Measurements from ENCODE around the gene MYL11.

The MYL11 gene

DNA sequence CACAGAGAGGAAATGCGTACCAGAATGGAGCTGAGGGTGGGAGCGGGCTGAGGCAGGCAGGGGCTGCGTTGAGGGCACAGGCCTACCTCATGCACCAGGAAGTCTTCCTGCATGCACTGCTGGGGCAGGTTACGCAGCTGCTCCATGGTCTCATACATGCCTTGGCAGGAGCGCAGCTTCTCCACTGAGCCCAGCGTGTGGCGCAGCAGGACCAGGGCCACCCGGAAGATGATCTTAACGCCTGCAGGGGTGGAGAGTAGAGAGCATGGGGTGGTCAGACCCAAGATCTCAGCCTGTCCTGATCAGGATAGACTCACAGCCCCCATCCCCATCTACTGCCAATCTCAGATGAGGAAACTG, 16.0 kb upstream of the MYL11 start:
- H3K36me3 ChIP-seq (ENCODE audit: insufficient read depth, low read length), result no peaks in the 10 kb centered on the region
- H3K9me3 ChIP-seq (ENCODE audit: control insufficient read depth, insufficient read depth, low read length), result no peaks in the 10 kb centered on the region
- H3K9ac ChIP-seq (ENCODE audit: low read depth, low read length), result no peak overlapping the region
- no peaks in the 10 kb centered on the region; the same call in 1 of the 2 replicates for H3K4me1 ChIP-seq (ENCODE audit: insufficient read depth, low read length)

DNA sequence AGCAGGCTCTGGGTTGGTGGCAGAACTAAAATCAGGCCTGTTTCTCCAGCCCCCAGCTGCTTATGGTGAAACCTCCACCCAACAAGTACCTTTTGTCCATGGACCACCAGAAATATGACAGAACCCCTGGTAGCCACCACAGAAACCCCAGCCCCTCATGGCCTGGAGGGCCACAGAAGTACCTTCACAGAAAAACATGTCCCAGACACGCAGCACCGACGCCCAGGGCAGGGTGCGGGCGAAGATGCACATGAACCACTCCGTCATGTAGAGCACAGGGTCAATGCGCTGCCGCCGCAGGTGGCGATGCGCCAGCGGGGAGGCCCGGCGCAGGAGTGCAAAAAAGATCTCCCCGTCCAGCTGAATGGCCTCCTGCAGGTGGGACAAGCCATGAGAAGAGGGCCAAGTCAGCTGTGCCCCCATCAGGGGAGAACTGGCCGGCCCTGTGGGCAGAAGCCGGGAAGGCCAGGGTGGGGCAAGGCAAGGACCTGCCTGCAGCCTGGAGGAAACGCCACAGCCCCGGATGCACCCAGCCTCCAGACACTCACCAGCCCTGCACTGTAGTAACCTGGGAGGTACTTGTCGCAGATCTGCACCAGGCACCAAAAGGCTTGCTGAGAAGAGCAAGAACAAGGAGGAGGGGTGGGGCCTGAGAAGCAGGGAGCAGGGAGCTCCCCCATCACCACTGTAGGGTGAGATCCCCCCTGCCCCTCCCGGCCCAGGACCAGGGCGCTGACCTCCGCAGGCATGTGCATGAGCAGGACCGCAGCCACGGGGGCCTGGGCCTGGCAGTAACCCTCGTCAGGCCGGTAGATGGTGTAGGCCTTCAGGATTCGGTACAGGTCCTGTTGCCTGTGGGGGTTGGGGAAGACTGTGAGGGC, 15.4 kb upstream of the MYL11 start:
- H3K4me1 ChIP-seq (ENCODE audit: insufficient read depth, low read length), result no peaks in the 10 kb centered on the region; the same call in 1 of the 2 replicates
- H3K36me3 ChIP-seq (ENCODE audit: insufficient read depth, low read length), result no peaks in the 10 kb centered on the region
- H3K9ac ChIP-seq (ENCODE audit: low read depth, low read length), result no peak overlapping the region
- no peaks in the 10 kb centered on the region for H3K9me3 ChIP-seq (ENCODE audit: control insufficient read depth, insufficient read depth, low read length)

DNA sequence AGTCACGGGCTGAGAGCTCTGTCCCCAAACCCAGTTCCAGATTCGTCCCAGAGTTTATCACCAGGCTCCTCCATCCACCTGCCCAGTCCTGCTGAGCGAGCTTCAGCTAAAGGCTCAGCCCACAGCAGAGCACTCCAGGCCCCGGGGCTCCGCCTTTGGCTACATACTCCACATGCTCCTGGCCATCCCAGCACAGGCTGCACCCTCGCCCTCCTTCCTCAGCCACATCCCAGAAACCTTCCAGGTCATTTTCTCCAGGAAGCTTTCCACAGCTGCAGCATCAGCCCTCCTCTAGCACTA, 14.8 kb upstream of the MYL11 start:
- Histone ChIP-seq H3K9ac (ENCODE audit: low read depth, low read length) (no peak overlapping the region), H3K4me1 (ENCODE audit: insufficient read depth, low read length) (no peaks in the 10 kb centered on the region), H3K9me3 (ENCODE audit: control insufficient read depth, insufficient read depth, low read length) (no peaks in the 10 kb centered on the region), H3K36me3 (ENCODE audit: insufficient read depth, low read length) (no peaks in the 10 kb centered on the region)

DNA sequence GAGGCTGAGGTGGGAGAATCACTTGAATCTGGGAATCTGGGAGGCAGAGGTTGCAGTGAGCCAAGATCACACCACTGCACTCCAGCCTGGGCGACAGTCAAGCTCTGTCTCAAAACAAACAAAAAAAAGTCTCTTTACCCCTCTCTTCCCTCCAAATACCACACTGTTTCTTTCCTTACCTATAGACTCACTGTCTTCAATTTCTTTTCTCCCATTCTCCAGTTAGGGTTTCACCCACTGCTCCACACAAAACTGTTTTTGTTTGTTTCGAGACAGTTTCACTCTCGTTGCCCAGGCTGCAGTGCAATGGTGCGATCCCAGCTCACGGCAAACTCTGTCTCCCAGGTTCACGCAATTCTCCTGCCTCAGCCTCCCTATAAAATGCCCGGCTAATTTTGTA, 13.4 kb upstream of the MYL11 start:
- Histone ChIP-seq H3K9me3 (ENCODE audit: control insufficient read depth, insufficient read depth, low read length) (no peaks in the 10 kb centered on the region), H3K36me3 (ENCODE audit: insufficient read depth, low read length) (no peaks in the 10 kb centered on the region), H3K9ac (ENCODE audit: low read depth, low read length) (no peak overlapping the region), H3K4me1 (ENCODE audit: insufficient read depth, low read length) (no peaks in the 10 kb centered on the region)

DNA sequence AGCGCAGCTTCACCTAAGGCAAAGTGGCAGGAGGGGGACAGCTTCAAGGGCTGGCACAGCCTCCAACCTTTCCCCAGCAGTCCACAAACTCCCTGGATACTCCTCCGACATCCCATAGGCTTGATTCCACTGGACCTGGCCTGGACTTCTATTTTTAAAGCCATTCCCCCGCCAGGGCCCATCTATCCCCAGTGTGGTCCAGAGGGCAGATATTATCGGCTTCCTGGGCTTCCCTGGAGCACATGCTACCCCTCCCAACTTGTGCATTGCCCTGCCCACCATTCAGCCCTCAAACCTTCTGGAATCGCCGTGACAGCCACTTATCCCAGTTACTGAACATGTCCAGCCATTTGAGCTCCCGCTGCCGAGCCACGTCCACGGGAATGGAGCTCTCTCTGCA, 9.4 kb upstream of the MYL11 start:
- Histone ChIP-seq H3K9ac (ENCODE audit: low read depth, low read length) (no peak overlapping the region), H3K4me1 (ENCODE audit: insufficient read depth, low read length) (peaks cover 4% of the 10 kb centered on the region; the same call in 1 of the 2 replicates), H3K9me3 (ENCODE audit: control insufficient read depth, insufficient read depth, low read length) (no peaks in the 10 kb centered on the region), H3K36me3 (ENCODE audit: insufficient read depth, low read length) (no peaks in the 10 kb centered on the region; the same call in 1 of the 2 replicates)

DNA sequence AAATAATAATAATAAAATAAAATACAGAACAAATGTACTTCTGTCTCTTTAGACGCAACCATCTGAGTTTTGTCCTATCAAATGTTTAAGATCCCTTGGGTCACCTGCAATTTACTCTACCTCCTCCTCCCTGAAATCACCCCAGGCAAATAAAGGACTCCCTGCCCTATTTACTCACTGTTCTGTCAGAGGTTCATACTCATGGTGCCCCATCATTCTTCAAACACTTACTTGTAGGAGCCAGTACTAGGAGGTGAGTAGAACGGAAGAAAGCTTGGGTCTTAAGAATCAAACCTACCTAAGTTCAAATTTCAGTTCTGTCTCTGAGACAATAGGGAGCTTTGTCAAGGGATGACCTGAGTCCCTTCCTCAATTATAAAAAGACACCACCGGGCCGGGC, 8.1 kb upstream of the MYL11 start:
- peaks cover 6% of the 10 kb centered on the region; the same call in 1 of the 2 replicates for H3K4me1 ChIP-seq (ENCODE audit: insufficient read depth, low read length)
- H3K9me3 ChIP-seq (ENCODE audit: control insufficient read depth, insufficient read depth, low read length), result no peaks in the 10 kb centered on the region
- H3K36me3 ChIP-seq (ENCODE audit: insufficient read depth, low read length), result no peaks in the 10 kb centered on the region; the same call in 1 of the 2 replicates
- no peak overlapping the region for H3K9ac ChIP-seq (ENCODE audit: low read depth, low read length)

DNA sequence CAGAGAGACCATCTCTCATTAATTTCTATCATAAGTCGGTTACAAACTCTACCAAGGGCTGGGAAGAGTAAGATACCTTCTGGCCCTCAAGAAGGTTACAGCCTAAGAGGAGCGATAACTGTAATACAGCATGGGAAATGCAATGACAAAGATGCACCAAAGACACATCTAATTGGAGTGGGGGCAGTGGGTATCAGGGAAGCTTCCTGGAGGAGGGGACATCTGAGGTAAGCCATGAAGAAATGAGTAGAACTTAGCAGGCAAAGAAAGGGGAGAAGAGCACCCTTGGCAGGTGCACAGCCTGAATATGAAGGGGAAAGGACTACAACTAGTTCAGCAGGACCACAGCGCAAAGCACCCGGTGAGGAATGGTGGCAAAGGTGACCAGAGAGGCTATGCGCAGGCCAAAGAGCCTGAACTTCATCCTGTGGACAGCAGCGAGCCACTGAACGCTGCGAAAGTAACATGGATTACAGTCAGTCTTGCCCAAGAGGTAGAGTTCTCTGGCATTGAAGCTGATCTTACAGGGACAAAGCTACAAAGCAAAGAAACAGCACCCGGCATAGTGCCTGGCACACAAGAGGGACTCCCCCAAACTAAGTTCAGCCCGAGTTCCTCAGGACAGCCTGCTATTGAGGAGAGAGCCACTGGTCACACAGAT, 7.1 kb upstream of the MYL11 start:
- H3K4me1 ChIP-seq (ENCODE audit: insufficient read depth, low read length), result peaks cover 8% of the 10 kb centered on the region; the same call in 1 of the 2 replicates

DNA sequence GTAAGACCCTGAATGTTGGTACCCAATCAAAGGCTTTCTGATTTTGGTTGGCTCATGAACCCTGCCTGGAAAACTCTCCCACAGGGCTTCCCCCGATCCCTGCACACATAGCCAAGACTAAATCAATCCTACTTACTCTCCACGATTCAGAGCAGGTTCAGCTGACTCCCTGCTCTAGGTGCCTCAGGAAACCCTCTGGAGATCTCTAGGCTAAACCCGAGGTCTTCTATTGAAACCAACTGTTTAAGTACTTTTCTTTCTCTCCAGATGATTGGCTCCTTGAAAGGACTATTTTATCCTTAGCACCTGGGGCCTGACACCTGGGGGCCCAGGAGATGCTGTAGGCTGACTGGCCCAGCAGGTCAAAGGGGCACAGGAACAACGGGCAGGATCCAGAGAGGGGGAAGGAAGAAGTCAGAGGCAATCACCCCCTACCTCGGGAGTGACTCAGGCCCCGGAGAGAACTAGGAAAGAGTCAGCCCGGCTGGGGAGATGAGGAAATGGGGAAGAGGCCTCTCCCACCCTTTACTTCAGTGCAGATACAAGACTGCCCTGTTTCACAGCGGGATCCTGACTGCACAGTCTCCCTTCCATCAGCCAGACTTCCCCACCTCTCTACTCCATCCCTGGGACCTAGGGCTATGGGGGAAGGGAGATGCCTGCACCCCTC, 6.3 kb upstream of the MYL11 start:
- H3K4me1 ChIP-seq (ENCODE audit: insufficient read depth, low read length), result peaks cover 8% of the 10 kb centered on the region; the same call in 1 of the 2 replicates
- H3K9me3 ChIP-seq (ENCODE audit: control insufficient read depth, insufficient read depth, low read length), result no peaks in the 10 kb centered on the region
- no peaks in the 10 kb centered on the region; the same call in 1 of the 2 replicates for H3K36me3 ChIP-seq (ENCODE audit: insufficient read depth, low read length)
- peak overlapping the region; percentile 58; the same call in 1 of the 2 replicates for H3K9ac ChIP-seq (ENCODE audit: low read depth, low read length)

More for the DNA sequence above, 7.1 kb upstream of the MYL11 start:
- Histone ChIP-seq H3K9ac (ENCODE audit: low read depth, low read length) (peak overlapping the region; percentile 58; the same call in 1 of the 2 replicates), H3K9me3 (ENCODE audit: control insufficient read depth, insufficient read depth, low read length) (no peaks in the 10 kb centered on the region), H3K36me3 (ENCODE audit: insufficient read depth, low read length) (no peaks in the 10 kb centered on the region; the same call in 1 of the 2 replicates)

DNA sequence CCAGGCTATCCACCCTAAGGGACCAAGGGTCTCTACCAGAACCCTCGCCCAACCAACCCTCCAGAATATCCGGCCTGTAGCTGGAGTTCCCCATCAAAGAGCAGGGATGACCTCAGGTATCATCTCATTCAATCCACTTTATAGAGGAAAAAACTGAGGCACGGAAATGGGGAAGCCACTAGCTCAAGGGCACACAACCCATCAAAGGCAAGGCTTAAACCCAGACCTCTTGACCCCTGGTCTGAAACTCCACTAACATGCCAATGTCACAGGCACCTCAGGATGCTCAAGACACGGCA, 5.9 kb upstream of the MYL11 start:
- Histone ChIP-seq H3K9me3 (ENCODE audit: control insufficient read depth, insufficient read depth, low read length) (no peaks in the 10 kb centered on the region), H3K36me3 (ENCODE audit: insufficient read depth, low read length) (no peaks in the 10 kb centered on the region; the same call in 1 of the 2 replicates), H3K9ac (ENCODE audit: low read depth, low read length) (peak overlapping the region; percentile 58), H3K4me1 (ENCODE audit: insufficient read depth, low read length) (peaks cover 8% of the 10 kb centered on the region; the same call in 1 of the 2 replicates)

DNA sequence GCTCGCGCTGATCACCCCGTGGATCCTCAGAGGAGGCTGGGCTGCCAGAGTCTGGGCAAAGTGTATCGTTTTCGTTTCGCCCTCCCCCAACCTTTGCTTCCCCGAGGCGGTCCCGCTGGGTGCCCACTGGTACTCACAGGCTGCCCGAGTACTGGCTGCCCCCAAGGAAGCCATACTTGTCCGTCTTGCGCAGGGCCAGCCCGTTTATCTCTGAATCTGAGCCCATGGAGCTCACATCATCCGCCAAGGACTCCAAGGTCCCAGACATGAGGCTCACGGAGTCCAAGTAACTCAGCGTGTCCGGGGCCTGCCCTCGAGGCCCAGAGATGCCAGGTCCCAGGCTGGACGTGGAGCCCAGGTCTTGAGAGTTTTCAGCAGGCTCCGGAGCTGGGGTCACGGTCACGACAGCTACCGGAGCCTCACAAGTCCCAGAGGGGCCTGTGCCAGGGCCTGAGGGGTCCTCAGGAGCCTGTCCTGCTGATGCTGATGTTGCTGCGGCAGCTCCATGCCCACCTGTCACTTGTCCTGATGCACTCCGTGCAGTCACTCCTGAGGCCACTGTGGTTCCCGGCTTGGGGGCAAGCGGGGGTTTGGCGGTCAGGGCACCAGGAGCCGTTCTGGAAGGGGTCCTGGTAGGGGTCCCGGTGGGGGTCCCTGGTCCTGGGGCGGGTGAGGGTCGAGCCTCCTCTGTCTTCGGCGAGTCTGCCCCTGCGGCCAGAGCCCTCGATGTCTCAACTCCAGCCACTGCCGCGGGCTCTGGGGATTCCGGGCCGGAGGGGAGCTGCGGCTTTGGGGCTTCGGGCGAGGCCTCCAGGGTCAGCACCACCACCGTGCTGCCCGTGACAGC, 5.3 kb upstream of the MYL11 start:
- Histone ChIP-seq H3K9me3 (ENCODE audit: control insufficient read depth, insufficient read depth, low read length) (no peaks in the 10 kb centered on the region), H3K36me3 (ENCODE audit: insufficient read depth, low read length) (no peaks in the 10 kb centered on the region; the same call in 1 of the 2 replicates), H3K4me1 (ENCODE audit: insufficient read depth, low read length) (peaks cover 8% of the 10 kb centered on the region; the same call in 1 of the 2 replicates), H3K9ac (ENCODE audit: low read depth, low read length) (peak overlapping the region; percentile 58)

DNA sequence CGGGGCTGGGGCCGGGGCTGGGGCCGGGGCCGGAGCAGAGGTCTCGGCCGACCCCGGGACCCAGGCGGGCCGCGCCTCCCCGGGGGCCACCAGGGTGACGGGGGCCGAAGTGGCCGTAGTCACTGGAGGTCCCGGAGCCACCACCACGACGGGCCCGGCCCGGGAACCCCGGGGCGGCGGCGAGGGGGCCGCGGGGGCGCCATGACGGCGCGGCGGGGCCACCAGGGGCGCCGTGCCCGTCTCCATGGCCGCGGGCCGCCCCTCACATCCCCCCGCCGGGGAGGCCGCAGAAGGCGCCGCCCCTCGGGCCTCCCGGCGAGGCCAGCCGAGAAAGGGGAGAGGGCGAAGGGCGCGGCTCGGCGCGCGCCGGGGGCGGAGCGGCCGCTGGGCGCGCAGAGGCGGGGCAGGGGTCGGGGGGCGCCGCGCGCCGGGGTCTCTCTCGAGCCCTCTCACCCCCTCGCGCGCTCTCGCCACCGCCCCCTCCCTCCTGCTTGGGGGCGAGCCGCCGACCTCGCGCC, 4.6 kb upstream of the MYL11 start:
- Histone ChIP-seq H3K9me3 (ENCODE audit: control insufficient read depth, insufficient read depth, low read length) (no peaks in the 10 kb centered on the region), H3K9ac (ENCODE audit: low read depth, low read length) (peak overlapping the region; percentile 58; the same call in 1 of the 2 replicates), H3K4me1 (ENCODE audit: insufficient read depth, low read length) (peaks cover 8% of the 10 kb centered on the region; the same call in 1 of the 2 replicates), H3K36me3 (ENCODE audit: insufficient read depth, low read length) (no peaks in the 10 kb centered on the region; the same call in 1 of the 2 replicates)

DNA sequence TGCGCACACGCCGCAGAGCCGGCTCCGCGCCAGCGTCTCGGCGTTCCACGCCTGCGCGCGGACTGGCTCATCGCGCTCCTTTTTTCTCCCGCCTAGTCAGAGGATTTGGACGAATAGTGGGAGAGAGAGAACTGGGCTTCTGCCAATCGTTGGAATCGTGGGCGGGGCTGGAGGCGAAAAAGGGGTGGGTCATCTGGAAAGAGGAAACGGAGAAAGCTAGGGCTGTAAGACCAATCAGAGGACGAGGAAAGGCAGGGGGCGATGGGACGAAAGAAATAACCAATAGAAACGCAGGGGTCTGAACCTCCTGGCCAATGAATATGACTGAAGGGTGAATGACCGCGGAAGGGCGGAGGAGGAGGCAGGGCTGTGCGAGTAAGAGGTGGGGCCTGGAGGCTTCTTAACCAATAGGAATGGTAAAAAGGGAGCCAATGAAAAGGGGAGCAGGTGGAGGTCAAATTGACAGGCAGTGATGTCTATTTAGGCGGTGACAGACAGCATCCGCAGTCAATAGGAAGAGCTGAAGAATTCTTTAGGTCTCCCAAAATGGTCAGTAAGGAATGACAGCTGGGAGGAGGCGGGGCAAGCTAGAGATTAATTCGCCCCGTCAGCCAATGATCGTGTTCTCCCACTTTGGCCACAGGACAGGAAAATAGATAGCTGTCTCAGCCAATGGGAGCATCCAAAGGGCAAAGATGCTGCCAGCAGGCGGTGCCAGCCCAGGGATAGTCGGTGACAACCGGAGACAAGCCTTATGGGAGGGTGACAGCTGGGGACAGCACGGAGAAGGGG, 4.0 kb upstream of the MYL11 start, which contains the start of gene TBC1D10B:
TSS of gene TBC1D10B (minus strand) at position 39 of the 792 bp plus-strand sequence. CDS start 311 bp downstream, outside the sequence.
- Histone ChIP-seq H3K9me3 (ENCODE audit: control insufficient read depth, insufficient read depth, low read length) (no peaks in the 10 kb centered on the region), H3K36me3 (ENCODE audit: insufficient read depth, low read length) (no peaks in the 10 kb centered on the region; the same call in 1 of the 2 replicates), H3K9ac (ENCODE audit: low read depth, low read length) (peak within 1 kb of the TSS; percentile 58; the same call in 1 of the 2 replicates), H3K4me1 (ENCODE audit: insufficient read depth, low read length) (peaks cover 8% of the 10 kb centered on the region; the same call in 1 of the 2 replicates)
